ENCODE data around the gene ACSS1. TPM values are rescaled to one million over a fixed set of nuclear protein-coding genes. Genes with fewer than 3 reads are reported as not detected.

Gene ACSS1
- total RNA-seq, 1 experiment from 2014 or later = 4.9 TPM

- H3K36me3 ChIP-seq = no peaks in the 10 kb centered on the region; the same call in 1 of the 2 replicates
- DNase-seq (ENCODE audit: low read depth in 1 of 2, low spot score in 2 of 2) = no peak
Observed at GRCh38 chr20:24994186-24994465, 63.8 kb downstream of the ACSS1 start.

GRCh38 chr20:24993337-24994185 lies 64.4 kb downstream of the ACSS1 start:
- peaks cover 31% of the 10 kb centered on the region for H3K4me1 ChIP-seq (replicated peaks)
- peak overlapping the region; percentile 84 for H3K27ac ChIP-seq
- DNase-seq (ENCODE audit: low read depth in 1 of 2, low spot score in 2 of 2) = peak; percentile 21 to 55
- peak overlapping the region; percentile 77 for H3K4me3 ChIP-seq
- no peaks in the 10 kb centered on the region for H3K9me3 ChIP-seq (replicated peaks)
- no peaks in the 10 kb centered on the region; the same call in 1 of the 2 replicates for H3K36me3 ChIP-seq
- no peaks in the 10 kb centered on the region for H3K27me3 ChIP-seq (replicated peaks)

More at GRCh38 chr20:24994186-24994465, 63.8 kb downstream of the ACSS1 start:
- Histone ChIP-seq H3K4me3 (no peak overlapping the region), H3K9me3 (replicated peaks) (no peaks in the 10 kb centered on the region), H3K27ac (no peak overlapping the region), H3K27me3 (replicated peaks) (no peaks in the 10 kb centered on the region), H3K4me1 (replicated peaks) (peaks cover 31% of the 10 kb centered on the region)

GRCh38 chr20:24992487-24993205 lies 65.3 kb downstream of the ACSS1 start, which contains the start of gene APMAP:
APMAP (minus strand) TSS chr20:24992751; CDS start chr20:24992688, 63 bp downstream.
- Histone ChIP-seq H3K27me3 (replicated peaks) (no peaks in the 10 kb centered on the region), H3K36me3 (no peaks in the 10 kb centered on the region; the same call in 1 of the 2 replicates), H3K4me3 (peak within 1 kb of the TSS; percentile 77), H3K4me1 (replicated peaks) (peaks cover 31% of the 10 kb centered on the region), H3K9me3 (replicated peaks) (no peaks in the 10 kb centered on the region), H3K27ac (peak within 1 kb of the TSS; percentile 84)
- peak; percentile 94 to 96 for DNase-seq (ENCODE audit: low read depth in 1 of 2, low spot score in 2 of 2)

- Histone ChIP-seq H3K27ac (peak overlapping the region; percentile 84), H3K4me3 (peak overlapping the region; percentile 77)
- DNase-seq (ENCODE audit: low read depth in 1 of 2, low spot score in 2 of 2) = peak in 1 of 2 experiments; percentile 45
Observed at GRCh38 chr20:24991897-24992486, 65.9 kb downstream of the ACSS1 start.

GRCh38 chr20:24990810-24991252 lies 67.1 kb downstream of the ACSS1 start:
- Histone ChIP-seq H3K27ac (no peak overlapping the region), H3K4me3 (no peak overlapping the region), H3K36me3 (no peaks in the 10 kb centered on the region; the same call in 1 of the 2 replicates), H3K9me3 (replicated peaks) (no peaks in the 10 kb centered on the region), H3K27me3 (replicated peaks) (no peaks in the 10 kb centered on the region), H3K4me1 (replicated peaks) (peaks cover 31% of the 10 kb centered on the region)
- DNase-seq (ENCODE audit: low read depth in 1 of 2, low spot score in 2 of 2) = peak in 1 of 2 experiments; percentile 9

More at GRCh38 chr20:24991897-24992486, 65.9 kb downstream of the ACSS1 start:
- Histone ChIP-seq H3K4me1 (replicated peaks) (peaks cover 31% of the 10 kb centered on the region), H3K9me3 (replicated peaks) (no peaks in the 10 kb centered on the region), H3K36me3 (no peaks in the 10 kb centered on the region; the same call in 1 of the 2 replicates), H3K27me3 (replicated peaks) (no peaks in the 10 kb centered on the region)

- Histone ChIP-seq H3K4me1 (replicated peaks) (peaks cover 23% of the 10 kb centered on the region), H3K27ac (no peak overlapping the region), H3K36me3 (no peaks in the 10 kb centered on the region; the same call in none of the 2 replicates), H3K27me3 (replicated peaks) (no peaks in the 10 kb centered on the region), H3K9me3 (replicated peaks) (no peaks in the 10 kb centered on the region), H3K4me3 (no peak overlapping the region)
- DNase-seq (ENCODE audit: low read depth in 1 of 2, low spot score in 2 of 2) = peak in 1 of 2 experiments; percentile 20
Observed at GRCh38 chr20:24989162-24989561, 68.8 kb downstream of the ACSS1 start.

- peaks cover 16% of the 10 kb centered on the region for H3K4me1 ChIP-seq (replicated peaks)
- DNase-seq (ENCODE audit: low read depth in 1 of 2, low spot score in 2 of 2) = peak in 1 of 2 experiments; percentile 31
- no peaks in the 10 kb centered on the region for H3K9me3 ChIP-seq (replicated peaks)
- H3K4me3 ChIP-seq = no peak overlapping the region
- H3K27ac ChIP-seq = no peak overlapping the region
- H3K27me3 ChIP-seq (replicated peaks) = no peaks in the 10 kb centered on the region
- H3K36me3 ChIP-seq = peaks cover 8% of the 10 kb centered on the region
Observed at GRCh38 chr20:24987873-24988835, 69.8 kb downstream of the ACSS1 start.

GRCh38 chr20:24987244-24987643 lies 70.7 kb downstream of the ACSS1 start:
- Histone ChIP-seq H3K36me3 (peaks cover 11% of the 10 kb centered on the region), H3K4me1 (replicated peaks) (peaks cover 12% of the 10 kb centered on the region), H3K27ac (no peak overlapping the region), H3K27me3 (replicated peaks) (no peaks in the 10 kb centered on the region), H3K4me3 (no peak overlapping the region), H3K9me3 (replicated peaks) (no peaks in the 10 kb centered on the region)
- peak in 1 of 2 experiments; percentile 10 for DNase-seq (ENCODE audit: low read depth in 1 of 2, low spot score in 2 of 2)

GRCh38 chr20:24986436-24987015 lies 71.4 kb downstream of the ACSS1 start:
- Histone ChIP-seq H3K4me3 (no peak overlapping the region), H3K27me3 (replicated peaks) (no peaks in the 10 kb centered on the region), H3K27ac (no peak overlapping the region), H3K4me1 (replicated peaks) (peaks cover 9% of the 10 kb centered on the region), H3K36me3 (peaks cover 15% of the 10 kb centered on the region), H3K9me3 (replicated peaks) (no peaks in the 10 kb centered on the region)
- peak in 1 of 2 experiments; percentile 15 for DNase-seq (ENCODE audit: low read depth in 1 of 2, low spot score in 2 of 2)

- no peaks in the 10 kb centered on the region for H3K9me3 ChIP-seq (replicated peaks)
- no peaks in the 10 kb centered on the region for H3K27me3 ChIP-seq (replicated peaks)
- H3K4me1 ChIP-seq (replicated peaks) = peaks cover 2% of the 10 kb centered on the region; the same call in 1 of the 2 replicates
- peaks cover 22% of the 10 kb centered on the region for H3K36me3 ChIP-seq
- no peak overlapping the region for H3K4me3 ChIP-seq
- DNase-seq (ENCODE audit: low read depth in 1 of 2, low spot score in 2 of 2) = peak in 1 of 2 experiments; percentile 13
- no peak overlapping the region for H3K27ac ChIP-seq
Observed at GRCh38 chr20:24985802-24986201, 72.1 kb downstream of the ACSS1 start.

GRCh38 chr20:24984961-24985640 lies 72.8 kb downstream of the ACSS1 start:
- Histone ChIP-seq H3K4me3 (no peak overlapping the region), H3K4me1 (replicated peaks) (no peaks in the 10 kb centered on the region), H3K36me3 (peaks cover 29% of the 10 kb centered on the region), H3K9me3 (replicated peaks) (no peaks in the 10 kb centered on the region), H3K27me3 (replicated peaks) (no peaks in the 10 kb centered on the region), H3K27ac (no peak overlapping the region)
- peak in 1 of 2 experiments; percentile 8 for DNase-seq (ENCODE audit: low read depth in 1 of 2, low spot score in 2 of 2)

- peak in 1 of 2 experiments; percentile 17 for DNase-seq (ENCODE audit: low read depth in 1 of 2, low spot score in 2 of 2)
- Histone ChIP-seq H3K36me3 (peaks cover 39% of the 10 kb centered on the region), H3K4me3 (no peak overlapping the region), H3K9me3 (replicated peaks) (no peaks in the 10 kb centered on the region), H3K27me3 (replicated peaks) (no peaks in the 10 kb centered on the region), H3K4me1 (replicated peaks) (no peaks in the 10 kb centered on the region), H3K27ac (no peak overlapping the region)
Observed at GRCh38 chr20:24983896-24984295, 74.0 kb downstream of the ACSS1 start.

Data from SJSA1 (cell line).